Adrenal gland (tissue), 5 donors: Measurements from ENCODE around the gene EHBP1.

Experiments
- CTCF ChIP-seq, 6 experiments: fragments of 450-650 bp in 4 of 6; fragments of 200-600 bp in 2 of 6; sonication (generic) in 1 of 6; IDR thresholded peaks; 1 replicate in 5 of 6; 2 replicates in 1 of 6; pipeline versions ENCODE4 v1.5.1 to v1.8.0; 2016 to 2021; ENCODE audit warnings: antibody characterized with exemption in 6 of 6, mild to moderate bottlenecking in 2 of 6, moderate library complexity in 1 of 6
- POLR2A ChIP-seq, 2 donors: fragments of 450-650 bp; IDR thresholded peaks; one replicate each; pipeline ENCODE4 v1.6.1; 2017; ENCODE audit warnings: antibody characterized with exemption in 2 of 2, mild to moderate bottlenecking in 2 of 2, moderate library complexity in 1 of 2
- donor health status: DM: no; HTN: no; CAD: no.

DNA sequence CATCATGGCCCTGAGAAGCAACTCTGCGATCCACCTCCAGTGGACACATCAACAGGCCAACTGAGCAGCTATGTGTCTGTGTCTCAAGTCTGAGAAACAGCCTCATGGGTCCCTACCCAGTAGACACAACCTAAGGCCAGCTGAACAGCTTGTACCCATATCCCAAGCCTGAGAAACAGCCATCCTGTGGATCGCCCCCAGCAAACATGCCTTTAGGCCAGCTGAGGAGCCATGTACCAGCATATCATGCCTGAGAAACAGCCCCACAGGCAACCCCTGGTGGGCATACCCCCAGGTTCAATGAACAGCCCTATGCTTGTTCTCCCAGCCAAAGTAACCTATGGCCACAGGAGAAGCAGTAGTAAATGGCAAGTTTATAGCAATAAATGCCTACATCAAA lies 218.4 kb downstream of the EHBP1 start:
- no peak for TF ChIP-seq CTCF (IDR thresholded peaks at IDR 0.05)
- TF ChIP-seq POLR2A (IDR thresholded peaks at IDR 0.05) = no peak
